KMS-11 (cell line): Measurements from ENCODE around the gene MYRF.
A peak's percentile ranks its signal among the peaks of the same experiment; 100 is the strongest.

Experiments used
- H2AFZ ChIP-seq: fragments of 200-600 bp; sonication (generic); 2 replicates; pipeline ENCODE4 v1.6.1; 2016; ENCODE audit warnings: antibody characterized with exemption, mixed run types, low read depth
- H3K27ac ChIP-seq: fragments of 200-600 bp; sonication (generic); 2 replicates; pipeline ENCODE4 v1.6.1; 2016; ENCODE audit warnings: mild to moderate bottlenecking, mixed run types
- H3K27me3 ChIP-seq: fragments of 200-600 bp; sonication (generic); 2 replicates; pipeline ENCODE4 v1.6.1; 2017; ENCODE audit warnings: mild to moderate bottlenecking, low read depth, mixed run types, moderate library complexity; ENCODE audit not compliant: insufficient read depth
- H3K36me3 ChIP-seq: fragments of 200-600 bp; sonication (generic); 2 replicates; pipeline ENCODE4 v1.6.1; 2017; ENCODE audit warnings: mild to moderate bottlenecking, mixed run types; ENCODE audit not compliant: insufficient read depth
- H3K4me1 ChIP-seq: fragments of 200-600 bp; sonication (generic); 2 replicates; pipeline ENCODE4 v1.6.1; 2016; ENCODE audit warnings: mild to moderate bottlenecking, low read depth, mixed run types; ENCODE audit not compliant: poor library complexity, severe bottlenecking
- H3K4me2 ChIP-seq: fragments of 200-600 bp; sonication (generic); 2 replicates; pipeline ENCODE4 v1.7.0; 2016; ENCODE audit warnings: mild to moderate bottlenecking, mixed run types
- H3K4me3 ChIP-seq: fragments of 200-600 bp; sonication (generic); IDR thresholded peaks from 2 replicates; pipeline ENCODE4 v1.6.1; 2017; ENCODE audit warnings: low read depth, low read length, mixed read lengths; ENCODE audit not compliant: insufficient read depth
- H3K79me2 ChIP-seq: fragments of 200-600 bp; sonication (generic); 2 replicates; pipeline ENCODE4 v1.6.1; 2016; ENCODE audit warnings: low read depth, mixed run types; ENCODE audit not compliant: insufficient read depth
- H3K9ac ChIP-seq: fragments of 200-600 bp; sonication (generic); 2 replicates; pipeline ENCODE4 v1.6.1; 2016; ENCODE audit warnings: mild to moderate bottlenecking, mixed run types
- H4K20me1 ChIP-seq: fragments of 200-600 bp; sonication (generic); 2 replicates; pipeline ENCODE4 v1.6.1; 2016; ENCODE audit warnings: mild to moderate bottlenecking, mixed run types; ENCODE audit not compliant: insufficient read depth
- CTCF ChIP-seq: fragments of 200-600 bp; sonication (generic); conservative IDR thresholded peaks from 2 replicates; pipeline ENCODE4 v1.6.1; 2017; ENCODE audit warnings: low read depth, mild to moderate bottlenecking, antibody characterized with exemption, low read length, moderate library complexity, mixed read lengths

MYRF gene

GRCh38 chr11:61731211-61731951 is 21.1 kb upstream of the MYRF start:
- Histone ChIP-seq H4K20me1 (no peaks in the 10 kb centered on the region), H3K4me2 (no peak overlapping the region), H3K36me3 (no peaks in the 10 kb centered on the region), H3K4me3 (no peak overlapping the region), H3K79me2 (no peaks in the 10 kb centered on the region), H3K27me3 (peaks cover 17% of the 10 kb centered on the region), H3K27ac (no peak overlapping the region), H3K9ac (no peak overlapping the region), H3K4me1 (peaks cover 3% of the 10 kb centered on the region), H2AFZ (no peak overlapping the region)
- TF ChIP-seq CTCF, result no peak

GRCh38 chr11:61731952-61732675 is 20.3 kb upstream of the MYRF start:
- H3K9ac ChIP-seq, result no peak overlapping the region
- H2AFZ ChIP-seq, result no peak overlapping the region
- no peak overlapping the region for H3K27ac ChIP-seq
- peaks cover 3% of the 10 kb centered on the region for H3K4me1 ChIP-seq
- H3K36me3 ChIP-seq, result no peaks in the 10 kb centered on the region
- no peaks in the 10 kb centered on the region for H4K20me1 ChIP-seq
- no peak overlapping the region for H3K4me3 ChIP-seq
- no peaks in the 10 kb centered on the region for H3K79me2 ChIP-seq
- peaks cover 20% of the 10 kb centered on the region for H3K27me3 ChIP-seq
- H3K4me2 ChIP-seq, result no peak overlapping the region
- no peak for TF ChIP-seq CTCF

- H3K4me2 ChIP-seq, result no peak overlapping the region
- H3K27ac ChIP-seq, result no peak overlapping the region
- H3K27me3 ChIP-seq, result peaks cover 22% of the 10 kb centered on the region
- H3K79me2 ChIP-seq, result no peaks in the 10 kb centered on the region
- H2AFZ ChIP-seq, result peak overlapping the region; percentile 85
- no peak overlapping the region for H3K9ac ChIP-seq
- TF ChIP-seq CTCF, result no peak
- no peak overlapping the region for H3K4me3 ChIP-seq
- peaks cover 3% of the 10 kb centered on the region for H3K4me1 ChIP-seq
- H3K36me3 ChIP-seq, result no peaks in the 10 kb centered on the region
- H4K20me1 ChIP-seq, result no peaks in the 10 kb centered on the region
Measured at GRCh38 chr11:61732705-61733104, 19.7 kb upstream of the MYRF start.

GRCh38 chr11:61733120-61733978 is 19.1 kb upstream of the MYRF start:
- peak; percentile 88 for TF ChIP-seq CTCF

More at GRCh38 chr11:61733120-61733978, 19.1 kb upstream of the MYRF start:
- peaks cover 22% of the 10 kb centered on the region for H3K27me3 ChIP-seq
- no peaks in the 10 kb centered on the region for H4K20me1 ChIP-seq
- H3K4me1 ChIP-seq, result peaks cover 3% of the 10 kb centered on the region
- no peak overlapping the region for H3K4me3 ChIP-seq
- H2AFZ ChIP-seq, result peak overlapping the region; percentile 85
- no peaks in the 10 kb centered on the region for H3K36me3 ChIP-seq
- no peak overlapping the region for H3K27ac ChIP-seq
- H3K79me2 ChIP-seq, result no peaks in the 10 kb centered on the region
- H3K4me2 ChIP-seq, result no peak overlapping the region
- H3K9ac ChIP-seq, result no peak overlapping the region
